Measurements from ENCODE around the gene KDM6A.
"Not testable (repeated sequence)": the region's sequence is repeated elsewhere in the genome, so short reads cannot be mapped to it uniquely, and the experiment has no call there.

Gene KDM6A

DNA sequence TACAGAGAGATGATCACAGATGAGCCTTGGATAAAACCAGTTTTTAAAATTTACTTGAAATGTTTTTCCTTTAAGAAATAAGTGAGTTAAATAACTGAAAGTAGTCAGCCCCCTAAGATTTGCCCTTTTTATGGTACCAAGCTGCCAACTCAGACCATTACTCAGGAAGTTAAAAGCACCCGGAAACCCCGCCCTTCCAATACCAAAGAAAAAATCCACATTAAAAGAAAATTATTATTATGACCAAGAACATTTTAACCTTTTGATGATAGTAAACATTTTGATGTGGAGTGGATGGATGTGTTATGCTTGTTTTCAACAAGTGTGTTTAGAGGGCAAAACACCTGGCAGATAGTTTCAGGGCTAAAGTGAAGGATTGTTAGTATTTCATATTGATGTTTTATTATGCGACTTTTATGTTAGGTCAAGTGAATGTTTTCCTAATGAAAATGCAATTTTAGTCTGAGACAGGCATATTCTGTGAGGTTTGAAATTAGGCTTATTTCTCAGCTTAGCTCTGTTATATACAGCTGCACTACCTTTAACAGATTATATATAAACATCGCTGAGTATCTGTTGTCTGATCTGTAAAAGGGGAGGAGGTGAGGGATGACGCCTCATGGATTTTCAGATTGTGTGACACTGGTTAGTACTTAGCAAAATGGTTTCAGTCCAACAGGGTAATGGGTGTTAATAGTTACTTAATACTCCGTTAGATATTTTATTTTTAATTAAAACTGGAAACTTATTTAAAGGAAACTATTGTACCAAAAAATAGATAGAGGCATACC, 89.0 kb downstream of the KDM6A start:
- no peak for DNase-seq (ENCODE audit: low spot score)

DNA sequence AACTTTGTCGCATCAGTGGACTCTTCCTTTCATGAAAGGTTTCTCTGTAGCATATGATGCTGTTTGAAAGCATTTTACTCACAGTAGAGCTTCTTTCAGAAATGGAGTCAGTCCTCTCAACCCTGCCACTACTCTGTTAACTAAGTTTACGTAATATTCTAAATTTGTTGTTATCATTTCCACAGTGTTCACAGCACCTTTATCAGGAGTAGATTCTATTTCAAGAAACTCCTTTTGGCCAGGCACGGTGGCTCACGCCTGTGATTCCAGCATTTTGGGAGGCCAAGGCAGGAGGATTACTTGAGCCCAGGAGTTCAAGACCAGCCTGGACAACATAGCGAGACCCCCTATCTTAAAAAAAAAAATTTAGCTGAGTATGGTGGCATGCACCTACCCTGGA, 90.0 kb downstream of the KDM6A start:
- no peak for DNase-seq (ENCODE audit: low spot score)

DNA sequence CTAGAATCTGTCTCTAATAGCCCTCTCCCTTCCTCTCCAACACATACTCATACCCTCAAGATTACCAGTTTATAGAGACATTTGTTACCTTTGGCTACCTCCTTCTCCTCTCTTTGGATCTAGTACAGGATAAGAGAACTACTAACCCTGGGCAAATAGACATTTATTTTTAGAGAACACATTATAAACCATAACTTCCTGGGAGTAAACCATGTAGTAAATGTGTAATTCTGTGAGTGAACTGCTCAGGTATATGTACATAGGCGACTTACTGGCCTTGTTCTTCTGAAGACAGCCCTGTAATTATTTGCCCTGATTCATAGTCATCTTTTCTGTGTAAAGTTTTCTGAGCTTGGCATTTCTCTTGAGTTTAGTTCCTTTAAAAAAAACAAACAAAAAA, 94.2 kb downstream of the KDM6A start:
- DNase-seq (ENCODE audit: low spot score): no peak

DNA sequence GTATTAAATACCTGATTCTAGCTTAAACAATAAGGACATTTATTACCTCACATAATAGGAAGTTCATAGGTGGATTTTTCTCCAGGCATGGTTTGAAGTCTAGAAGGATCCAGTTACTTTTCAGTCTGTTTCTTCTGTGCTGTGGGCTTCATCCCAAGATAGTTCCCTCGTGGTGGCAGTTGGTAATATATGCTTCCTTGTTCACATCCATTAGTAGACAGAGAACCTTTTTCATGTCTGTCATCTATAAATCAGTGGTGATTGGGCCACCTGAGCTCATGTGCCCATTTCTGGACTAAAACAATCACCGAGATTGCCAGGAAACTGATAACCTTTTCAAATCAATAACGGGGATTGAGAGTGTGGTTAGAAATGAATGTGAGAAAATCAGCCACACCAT, 97.7 kb downstream of the KDM6A start:
- DNase-seq (ENCODE audit: low spot score): no peak

DNA sequence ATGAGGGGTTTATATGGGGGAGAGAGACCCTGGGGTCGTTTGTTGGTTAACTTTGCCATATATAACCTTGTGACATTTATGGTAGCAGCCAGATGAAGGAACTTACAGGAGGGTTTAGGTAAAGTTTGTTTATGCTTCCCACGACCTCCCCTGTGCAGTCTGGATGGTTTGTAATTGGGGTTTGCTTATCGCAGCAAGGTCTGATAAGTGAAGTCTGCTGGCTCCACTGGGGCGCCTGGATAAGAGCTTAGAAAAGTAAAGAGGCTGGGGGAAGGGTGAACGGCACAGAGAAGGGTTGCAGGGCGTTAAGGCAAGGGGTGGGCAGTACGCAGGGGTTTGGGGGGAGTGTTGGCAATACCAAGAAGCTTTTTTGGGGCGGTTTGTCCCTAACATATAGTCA, 98.7 kb downstream of the KDM6A start:
- DNase-seq (ENCODE audit: low spot score): no peak

DNA sequence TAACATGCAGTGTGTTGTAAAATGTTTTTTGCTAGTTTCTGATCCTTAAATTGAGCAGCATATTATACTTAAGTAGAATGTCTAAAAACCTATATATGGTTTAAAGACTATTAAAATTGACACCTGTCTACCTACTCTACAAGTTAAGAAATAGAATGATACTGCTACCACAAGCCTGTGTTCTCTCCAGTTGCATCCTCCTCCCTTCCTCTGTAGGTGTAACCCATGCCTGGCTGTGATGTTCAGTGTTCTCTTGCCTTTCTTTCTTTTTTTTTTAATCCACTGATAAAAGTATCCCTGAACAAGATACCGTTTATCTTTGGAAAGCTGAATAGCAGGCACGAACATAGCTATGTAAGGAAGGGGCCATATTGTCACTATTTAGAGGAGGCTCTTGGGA, 99.1 kb downstream of the KDM6A start:
- DNase-seq (ENCODE audit: low spot score): no peak

DNA sequence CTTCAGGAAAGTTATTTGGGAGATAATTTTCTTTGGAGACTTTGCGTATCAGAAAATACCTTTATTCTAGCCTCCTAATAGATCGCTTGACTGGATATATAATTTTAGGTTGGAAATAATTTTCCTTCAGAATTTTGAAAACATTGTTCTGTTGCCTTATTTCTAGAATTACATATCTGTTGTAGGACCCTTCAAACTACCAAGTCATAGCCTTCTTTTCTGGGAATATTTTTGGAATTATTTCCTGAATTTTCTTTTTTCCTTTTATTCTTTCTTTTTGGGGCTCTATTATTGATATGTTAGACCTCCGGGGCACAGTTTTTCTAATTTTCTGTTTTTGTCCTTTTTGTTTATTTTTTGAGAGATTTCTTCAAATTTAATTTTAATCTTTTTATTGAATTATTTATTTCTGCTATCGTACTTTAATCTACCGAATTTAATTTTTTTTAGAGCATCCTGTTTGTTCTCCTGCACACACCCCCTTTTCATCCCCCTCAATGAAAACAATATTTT, 100.5 kb downstream of the KDM6A start:
- DNase-seq (ENCODE audit: low spot score): no peak

DNA sequence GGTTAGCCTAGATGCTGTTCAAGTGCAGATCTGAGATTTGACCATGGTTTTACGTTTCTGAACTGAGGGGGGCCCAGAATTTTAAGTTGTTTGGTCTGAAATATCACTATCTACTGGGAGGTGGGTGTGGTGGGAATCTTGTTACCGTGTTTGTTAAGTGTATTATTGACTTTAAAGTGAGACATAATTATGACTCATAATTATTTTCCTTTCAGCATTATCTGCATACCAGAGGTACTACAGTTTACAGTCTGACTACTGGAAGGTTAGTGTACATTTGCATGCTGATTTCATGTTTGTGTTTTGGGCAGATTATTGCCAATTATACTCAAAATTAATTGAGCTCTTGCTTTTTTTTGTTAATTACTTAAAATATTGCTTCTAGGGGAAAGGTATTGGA, 101.5 kb downstream of the KDM6A start:
- no peak for DNase-seq (ENCODE audit: low spot score)

DNA sequence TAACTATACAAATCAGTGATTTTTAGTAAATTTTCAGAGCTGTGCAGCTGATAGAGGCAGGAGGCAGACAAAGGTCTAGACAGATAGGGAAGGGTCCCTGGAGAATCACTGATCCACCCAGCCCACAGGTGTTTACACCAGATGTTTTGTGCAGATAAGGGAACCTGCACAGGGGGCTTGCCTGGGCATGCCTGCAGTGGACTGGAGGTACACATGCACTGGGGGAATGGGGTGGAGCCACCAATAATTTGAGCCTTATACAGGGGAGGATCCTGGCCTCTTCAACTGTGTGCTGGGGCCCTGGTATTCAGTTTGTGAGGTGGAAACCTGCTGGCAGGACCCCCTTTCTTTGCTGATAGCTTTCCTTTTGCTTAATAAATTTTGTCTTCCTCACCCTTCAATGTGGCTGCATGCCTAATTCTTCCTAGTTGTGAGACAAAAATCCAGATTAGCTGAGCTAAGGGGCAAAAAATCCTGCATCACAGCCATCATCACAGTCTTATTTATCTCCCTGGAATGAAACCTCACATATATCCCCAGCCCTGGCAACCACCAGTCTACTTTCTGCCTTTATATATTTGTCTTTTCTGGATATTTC, 102.8 kb downstream of the KDM6A start:
- DNase-seq (ENCODE audit: low spot score): no peak

DNA sequence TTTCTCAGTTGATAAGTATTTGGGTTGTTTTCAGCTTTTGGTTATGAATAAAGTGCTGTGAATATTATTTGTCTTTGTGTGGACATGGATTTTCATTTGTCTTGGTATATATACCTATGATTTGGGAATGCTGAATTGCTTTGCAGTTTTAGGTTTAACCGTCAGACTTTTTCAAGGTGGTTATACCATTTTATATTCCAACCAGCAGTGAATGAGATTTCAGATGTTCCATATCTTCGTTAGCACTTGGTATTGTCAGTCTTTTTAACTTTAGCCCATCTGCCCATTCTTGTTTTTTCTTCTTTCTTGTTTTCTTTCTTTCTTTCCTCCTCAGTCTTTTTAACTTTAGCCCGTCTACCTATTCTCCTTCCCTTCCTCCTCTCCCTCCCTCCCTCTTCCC, 106.0 kb downstream of the KDM6A start:
- no peak for DNase-seq (ENCODE audit: low spot score)

DNA sequence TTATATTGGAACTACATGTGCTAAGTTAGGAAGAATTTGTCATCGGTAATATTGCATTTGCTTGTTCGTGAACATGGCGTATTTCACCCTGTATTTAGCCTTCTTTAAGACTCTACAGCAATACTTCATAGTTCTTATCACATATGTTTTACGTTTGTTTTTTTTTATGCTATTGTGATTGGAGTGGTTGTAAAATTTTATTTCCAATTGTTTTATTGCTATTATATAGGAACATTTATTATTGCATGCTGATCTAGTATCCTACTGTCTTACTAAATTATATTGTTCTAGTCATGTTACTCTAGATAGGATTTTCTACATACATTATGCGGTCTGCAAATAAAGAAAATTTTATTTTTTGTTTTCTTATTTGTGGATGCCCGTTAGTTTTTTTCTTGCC, 107.4 kb downstream of the KDM6A start:
- DNase-seq (ENCODE audit: low spot score): no peak

DNA sequence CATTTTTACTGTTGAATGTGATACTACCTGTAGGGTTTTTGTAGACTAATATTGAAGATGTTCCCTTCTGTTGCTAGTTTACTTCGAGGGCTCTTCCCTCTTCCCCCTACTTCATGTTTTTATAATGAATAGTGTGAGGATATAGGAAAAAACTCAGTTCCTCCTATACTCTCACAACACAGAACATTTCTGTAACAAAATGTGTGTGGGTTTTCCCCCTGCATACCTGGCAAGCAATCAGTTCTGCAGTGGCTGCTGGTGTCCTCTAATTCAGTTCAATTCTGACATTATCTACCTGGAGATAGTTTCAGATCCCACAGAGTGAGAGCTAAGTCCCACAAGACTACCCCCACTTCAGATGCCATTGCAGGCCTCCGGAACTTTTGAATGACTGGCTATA, 107.9 kb downstream of the KDM6A start:
- DNase-seq (ENCODE audit: low spot score): no peak

DNA sequence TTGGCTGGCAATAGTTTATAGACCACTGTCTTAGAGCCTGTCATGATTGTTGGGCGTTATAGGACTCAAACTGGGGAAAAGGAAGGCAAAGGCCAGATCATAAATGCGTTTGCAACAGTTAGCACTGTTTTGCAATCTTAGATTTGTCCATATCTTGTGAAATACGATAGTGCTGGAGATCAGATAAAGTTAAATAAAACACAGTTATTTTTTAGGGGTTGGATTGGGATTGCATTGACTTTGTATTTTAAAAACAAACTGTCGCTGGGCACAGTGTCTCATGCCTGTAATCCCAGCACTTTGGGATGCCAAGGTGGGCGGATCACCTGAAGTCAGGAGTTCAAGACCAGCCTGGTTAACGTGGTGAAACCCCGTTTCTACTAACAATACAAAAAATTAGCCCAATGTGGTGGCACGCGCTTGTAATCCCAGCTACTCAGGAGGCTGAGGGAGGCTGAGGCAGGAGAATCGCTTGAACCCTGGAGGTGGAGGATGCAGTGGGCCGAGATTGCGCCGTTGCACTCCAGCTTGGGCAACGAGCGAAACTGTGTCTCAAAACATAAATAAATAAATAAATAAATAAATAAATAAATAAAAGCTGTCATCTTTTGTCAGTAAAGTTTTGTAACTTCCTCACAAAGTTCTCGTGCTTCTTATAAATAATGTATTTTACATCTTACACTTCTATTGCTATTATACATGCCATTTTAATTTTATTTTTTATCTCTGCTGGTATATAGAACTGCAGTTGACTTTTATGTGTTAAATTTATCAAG, 117.2 kb downstream of the KDM6A start:
- no peak for DNase-seq (ENCODE audit: low spot score)

DNA sequence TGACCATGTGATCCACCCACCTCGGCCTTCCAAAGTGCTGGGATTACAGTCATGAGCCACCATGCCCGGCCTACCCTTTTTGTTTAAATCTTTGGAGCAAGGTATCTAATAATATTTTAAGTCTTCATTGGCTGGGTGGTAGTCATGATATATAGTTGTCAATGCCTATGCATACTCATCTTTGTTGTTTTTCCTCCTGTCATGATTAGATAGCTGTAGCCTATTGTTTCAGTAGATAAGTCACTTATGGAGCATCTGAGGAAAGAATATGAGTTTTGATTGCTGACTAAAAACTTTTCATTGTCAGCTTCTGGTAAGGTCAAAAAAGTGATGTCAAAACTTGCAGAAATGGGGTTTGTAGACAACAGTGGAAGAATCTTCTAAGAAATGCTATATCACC, 119.8 kb downstream of the KDM6A start:
- no peak for DNase-seq (ENCODE audit: low spot score)

DNA sequence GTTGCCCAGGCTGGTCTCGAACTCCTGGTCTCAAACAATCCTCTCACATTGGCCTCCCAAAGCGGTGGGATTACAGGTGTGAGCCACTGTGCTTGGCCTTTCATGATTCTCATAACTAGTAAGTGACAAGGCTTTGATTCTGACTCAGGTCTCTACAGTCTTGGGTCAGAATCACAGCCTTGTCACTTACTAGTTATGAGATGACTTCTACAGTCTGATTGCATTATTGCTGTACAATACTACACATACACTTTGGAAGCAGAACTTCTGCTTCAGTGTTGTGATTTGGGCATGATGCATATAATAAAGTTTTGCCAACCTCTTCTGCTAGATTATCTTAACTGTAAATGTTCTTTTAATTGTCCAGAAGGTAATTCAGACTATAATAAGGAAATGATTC, 123.3 kb downstream of the KDM6A start:
- DNase-seq (ENCODE audit: low spot score): no peak

DNA sequence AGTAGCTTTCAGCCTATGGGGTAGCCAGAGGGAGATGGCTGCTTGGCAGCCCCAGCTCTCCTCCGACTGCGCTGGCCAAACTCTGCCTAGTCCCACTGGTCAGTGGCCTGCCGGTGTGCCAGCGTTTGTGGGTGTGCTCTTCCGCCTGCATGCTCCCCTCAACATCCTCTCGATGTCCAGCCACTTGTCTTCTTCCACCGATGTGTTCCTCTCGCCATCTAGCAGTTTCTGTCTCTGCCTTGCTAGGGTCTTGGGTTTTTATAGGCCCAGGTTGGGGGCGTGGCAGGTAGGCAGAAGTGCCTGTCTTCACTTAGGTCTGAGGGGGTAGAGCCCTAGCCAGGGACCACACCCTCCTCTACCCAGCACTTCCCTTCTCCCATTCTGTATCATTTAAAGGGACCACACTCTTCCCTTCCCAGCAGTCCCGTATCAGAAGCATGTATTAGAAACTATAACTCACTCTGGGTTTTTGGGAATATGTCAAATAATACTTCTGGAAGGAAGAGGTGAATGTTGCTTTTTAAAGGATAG, 124.4 kb downstream of the KDM6A start:
- DNase-seq (ENCODE audit: low spot score): no peak

DNA sequence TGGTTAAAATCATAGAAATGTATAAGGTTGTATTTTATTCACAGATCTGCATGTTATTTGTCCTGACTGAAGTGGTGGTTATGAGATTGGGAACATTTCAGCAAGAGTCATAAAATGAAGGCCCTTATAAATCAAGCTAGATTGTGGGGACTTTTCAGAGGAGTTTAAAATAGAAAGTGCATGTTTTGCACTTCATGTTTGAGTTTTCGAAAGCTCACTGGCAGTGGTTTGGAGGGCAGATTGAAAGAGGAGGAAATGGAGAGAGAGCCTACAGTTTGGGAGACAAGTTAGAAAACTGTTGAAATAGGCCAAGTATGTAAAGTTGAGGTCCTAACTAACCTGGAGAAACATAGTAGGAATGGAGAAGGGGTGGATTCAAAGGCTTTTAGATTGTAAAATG, 124.9 kb downstream of the KDM6A start:
- no peak for DNase-seq (ENCODE audit: low spot score)

DNA sequence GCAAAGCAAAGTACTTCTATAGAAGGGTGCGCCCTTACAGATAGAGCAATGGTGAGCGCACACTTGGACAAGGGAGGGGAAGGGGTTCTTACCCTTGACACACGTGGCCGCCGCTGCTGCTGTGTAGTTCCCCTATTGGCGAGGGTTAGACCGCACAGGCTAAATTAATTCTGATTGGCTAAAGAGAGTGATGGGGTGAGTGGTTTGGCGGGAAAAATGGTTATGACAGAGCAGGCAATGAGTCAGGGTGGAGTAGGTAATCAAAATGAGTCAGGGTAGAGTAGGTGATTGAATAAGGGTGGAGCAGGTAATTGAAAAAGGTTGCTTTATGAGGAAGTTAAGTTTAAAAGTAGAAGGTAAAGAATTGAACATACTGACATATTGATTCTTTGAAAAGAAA, 126.2 kb downstream of the KDM6A start:
- DNase-seq (ENCODE audit: low spot score): not testable (repeated sequence)

DNA sequence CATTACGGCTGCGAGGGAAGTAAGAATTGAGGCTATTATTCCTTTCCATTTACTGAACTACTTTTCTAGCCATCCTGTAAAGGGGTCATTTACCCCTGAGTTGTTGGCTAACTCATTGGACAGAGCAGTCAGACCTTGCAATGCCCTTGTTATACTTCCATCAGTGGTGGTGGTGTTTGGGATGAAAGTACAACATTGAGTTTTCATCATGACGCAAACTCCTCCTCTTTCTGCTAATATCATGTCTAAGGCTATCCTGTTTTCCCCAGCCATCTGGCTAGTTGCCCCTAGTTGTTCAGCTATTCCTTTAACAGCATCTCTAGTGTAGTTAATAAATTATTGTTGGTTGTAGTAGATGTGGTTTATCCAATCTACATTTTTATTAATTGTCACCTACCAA, 126.9 kb downstream of the KDM6A start:
- not testable (repeated sequence) for DNase-seq (ENCODE audit: low spot score)

DNA sequence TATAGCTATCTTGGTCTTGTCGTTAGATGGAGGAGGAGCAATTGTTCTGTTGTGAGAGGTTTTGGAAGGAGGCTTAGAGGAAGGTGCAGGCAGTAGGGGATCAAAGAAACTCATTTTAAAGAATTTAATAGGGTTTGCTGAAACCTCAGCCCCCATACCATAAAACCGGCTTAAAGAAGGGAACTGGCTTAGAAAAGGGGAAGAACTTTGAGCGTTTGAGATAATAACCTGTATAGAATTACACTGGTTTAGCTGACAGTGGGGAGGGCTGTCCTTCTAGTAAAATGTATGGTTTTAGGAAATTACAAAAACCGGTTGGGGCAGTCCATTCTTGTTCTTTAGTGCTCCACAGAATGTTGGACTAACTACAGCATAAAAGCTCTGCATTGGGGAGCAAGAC, 128.1 kb downstream of the KDM6A start:
- no peak for DNase-seq (ENCODE audit: low spot score)

DNA sequence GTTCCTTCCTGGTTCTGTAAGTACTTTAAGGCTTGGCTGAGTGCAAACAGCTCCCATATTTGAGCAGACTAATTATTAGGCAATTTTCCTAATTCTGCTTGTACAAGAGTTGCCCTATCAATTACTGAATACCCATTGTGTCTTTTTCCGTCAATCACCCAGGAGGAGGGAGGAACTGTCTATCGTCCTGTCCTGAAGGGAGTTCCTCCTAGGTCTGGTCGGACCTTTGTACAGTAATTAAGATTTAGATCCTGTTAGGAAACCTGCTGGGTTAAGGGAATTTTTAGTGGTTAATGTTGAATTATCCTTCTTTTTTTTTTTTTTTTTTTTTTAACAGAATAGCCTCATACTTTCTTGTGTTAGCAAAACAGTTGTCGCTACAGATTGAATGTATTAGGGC, 130.1 kb downstream of the KDM6A start:
- DNase-seq (ENCODE audit: low spot score): no peak

DNA sequence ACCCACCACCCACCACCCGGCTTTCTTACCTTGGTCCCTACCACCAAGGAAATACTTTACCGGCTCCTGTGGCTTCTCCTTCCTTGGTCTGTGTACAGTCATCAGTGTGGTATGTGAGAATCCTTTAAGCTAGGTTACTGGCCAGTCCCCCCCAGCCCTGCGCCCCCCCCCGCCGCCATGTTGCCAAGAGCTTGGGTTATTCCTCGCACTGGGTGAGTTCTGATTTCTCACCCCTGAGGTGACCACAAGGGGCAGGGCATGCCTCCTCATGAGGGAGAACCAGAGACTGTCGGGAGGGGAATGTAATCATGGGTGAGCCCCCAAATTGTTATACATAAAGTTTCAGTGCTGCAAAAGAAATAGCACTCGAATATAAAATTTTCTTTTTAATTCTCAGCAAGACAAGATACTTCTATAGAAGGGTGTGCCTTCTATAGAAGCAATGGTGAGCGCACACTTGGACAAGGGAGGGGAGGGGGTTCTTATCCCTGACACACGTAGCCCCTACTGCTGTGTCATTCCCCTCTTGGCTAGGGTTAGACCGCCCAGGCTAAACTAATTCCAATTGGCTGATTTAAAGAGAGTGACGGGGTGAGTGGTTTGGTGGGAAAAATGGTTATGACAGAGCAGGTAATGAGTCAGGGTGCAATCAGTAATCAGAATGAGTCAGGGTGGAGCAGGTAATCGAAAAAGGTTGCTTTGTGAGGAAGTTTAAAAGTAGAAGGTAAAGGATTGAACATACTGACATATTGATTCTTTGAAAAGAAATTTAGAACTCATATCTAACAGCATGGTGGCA, 133.2 kb downstream of the KDM6A start:
- no peak for DNase-seq (ENCODE audit: low spot score)

All from HuH-7.5 (cell line).